HG02763 (cell line): ENCODE data around the gene FBXO15.
A peak's percentile ranks its signal among the peaks of the same experiment; 100 is the strongest.

Experiments used
- ATAC-seq: cut with Tn5 transposase; IDR thresholded peaks from one replicate; pipeline ENCODE4 v1.9.1; 2021; ENCODE audit warnings: mild to moderate bottlenecking, moderate library complexity; ENCODE audit not compliant: unreplicated experiment

The FBXO15 gene

DNA sequence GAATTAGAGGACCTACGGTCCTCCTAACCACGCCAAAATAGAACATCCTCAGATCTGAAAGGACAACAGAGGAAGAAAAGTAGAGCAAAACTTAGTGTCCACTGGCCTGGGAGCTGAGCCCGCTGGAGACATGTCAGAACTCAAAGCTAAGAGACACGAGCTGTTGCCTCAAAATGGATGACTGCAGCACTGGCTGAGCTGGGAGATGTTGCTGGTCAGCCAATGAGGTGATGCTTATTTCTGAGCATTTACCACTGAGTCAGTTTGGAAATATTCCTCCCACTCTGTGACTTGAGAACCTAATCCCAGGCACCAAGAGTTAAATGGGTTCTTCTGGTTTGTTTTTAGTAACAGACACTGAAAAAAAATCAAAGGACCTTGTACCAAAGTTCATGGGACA lies 32.6 kb downstream of the FBXO15 start:
- ATAC-seq, result no peak

- no peak for ATAC-seq
Observed at GRCh38 chr18:74114116-74114515, 33.5 kb downstream of the FBXO15 start.

DNA sequence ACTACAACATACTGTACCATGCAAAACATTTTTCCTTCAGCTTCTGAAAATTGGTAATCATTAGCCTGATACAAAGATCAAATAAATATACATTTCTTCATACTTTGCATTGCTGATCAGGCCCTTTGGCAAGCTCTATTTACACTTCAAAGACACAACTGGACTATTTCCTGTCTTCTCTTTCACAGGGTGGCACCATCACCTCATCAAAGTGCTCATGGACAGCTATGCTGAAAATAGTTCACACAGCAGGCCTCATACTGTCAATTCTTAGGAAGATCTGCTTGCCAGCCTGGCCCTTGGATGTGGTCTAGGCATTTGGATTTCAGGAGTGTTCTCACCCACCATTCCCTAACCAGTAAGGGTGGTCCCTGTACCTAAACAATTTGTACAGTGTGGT lies 33.9 kb downstream of the FBXO15 start:
- ATAC-seq, result no peak

- no peak for ATAC-seq
Observed at GRCh38 chr18:74110976-74111375, 36.7 kb downstream of the FBXO15 start.

DNA sequence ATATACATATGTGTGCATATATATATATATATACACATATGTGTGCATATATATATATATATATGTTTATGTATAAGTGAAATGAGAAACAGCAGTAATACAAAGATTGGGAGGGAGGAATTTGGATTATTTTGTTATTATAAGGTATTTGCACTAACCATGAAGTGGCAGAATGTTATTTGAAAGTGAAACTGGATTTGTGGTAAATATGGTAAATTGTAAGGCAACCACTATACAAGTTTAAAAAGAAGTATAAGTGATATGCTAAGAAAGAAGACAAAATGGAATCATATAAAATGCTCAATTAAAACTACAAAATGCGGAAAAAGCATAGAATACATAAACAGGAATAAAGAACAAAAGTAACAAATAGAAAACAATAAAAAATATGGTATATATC lies 37.5 kb downstream of the FBXO15 start:
- no peak for ATAC-seq

DNA sequence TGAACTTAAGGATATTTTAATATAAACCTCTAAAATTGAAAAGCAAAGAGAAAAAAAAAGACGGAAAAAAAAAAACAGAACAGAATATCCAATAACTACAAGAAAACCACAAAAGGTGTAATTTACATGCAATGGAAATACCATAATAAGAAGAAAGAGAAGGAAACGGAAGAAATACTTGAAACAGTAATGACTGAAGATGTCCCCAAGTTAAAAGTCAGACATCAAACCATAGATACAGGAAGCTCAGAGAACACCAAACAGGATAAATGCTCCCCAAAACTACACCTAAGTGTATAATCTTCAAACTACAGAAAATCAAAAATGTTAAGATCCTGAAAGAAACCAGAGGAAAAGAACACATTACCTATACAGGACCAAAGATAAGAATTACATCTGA lies 39.2 kb downstream of the FBXO15 start:
- no peak for ATAC-seq

DNA sequence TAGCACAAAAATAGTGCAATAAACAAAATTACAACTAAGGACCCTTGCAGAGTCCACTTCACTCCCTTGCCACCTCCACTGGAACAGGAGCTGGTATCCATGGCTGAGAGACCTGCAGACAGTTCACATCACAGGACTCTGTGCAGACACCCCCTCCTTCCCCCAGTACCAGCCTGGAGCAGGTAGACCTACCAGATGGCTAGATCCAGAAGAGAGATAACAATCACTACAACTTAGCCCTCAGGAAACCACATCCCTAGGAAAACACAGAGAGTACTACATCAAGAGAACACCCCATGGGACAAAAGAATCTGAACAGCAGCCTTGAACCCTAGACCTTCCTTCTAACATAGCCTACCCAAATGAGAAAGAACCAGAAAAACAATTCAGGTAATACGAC lies 49.8 kb downstream of the FBXO15 start:
- ATAC-seq, result no peak

GRCh38 chr18:74092922-74093321 lies 54.7 kb downstream of the FBXO15 start:
- no peak for ATAC-seq

DNA sequence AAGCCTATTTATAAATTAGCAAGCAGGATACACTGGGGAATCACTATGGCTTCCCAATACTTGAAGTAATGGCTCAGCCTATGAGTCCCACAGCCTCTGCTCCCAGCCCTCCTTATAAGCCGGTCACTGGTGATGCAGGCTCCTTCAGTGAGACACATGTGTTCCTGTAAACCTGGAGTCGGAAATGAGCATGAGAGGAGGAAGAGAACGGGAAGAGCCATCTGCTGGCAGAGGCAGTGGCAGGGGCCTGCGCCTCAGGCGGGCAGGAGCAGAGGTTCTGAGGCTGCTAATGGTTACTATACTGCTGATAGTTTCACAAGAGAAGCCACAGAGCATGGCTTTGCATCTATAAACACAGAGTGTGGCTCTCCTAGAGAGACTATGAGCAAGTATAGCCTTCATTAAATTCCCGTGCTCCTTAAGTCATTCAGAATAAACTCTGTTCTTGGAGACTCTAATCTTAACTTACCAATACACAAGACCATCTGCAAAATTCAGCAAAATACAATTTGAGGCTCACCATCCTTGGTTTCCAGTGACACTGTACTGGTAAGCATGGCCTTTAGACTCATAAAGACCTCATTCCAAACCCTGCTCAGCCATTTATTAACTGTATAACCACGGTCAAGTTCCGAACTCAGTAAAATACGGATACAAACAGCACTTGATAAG lies 63.3 kb downstream of the FBXO15 start:
- no peak for ATAC-seq

DNA sequence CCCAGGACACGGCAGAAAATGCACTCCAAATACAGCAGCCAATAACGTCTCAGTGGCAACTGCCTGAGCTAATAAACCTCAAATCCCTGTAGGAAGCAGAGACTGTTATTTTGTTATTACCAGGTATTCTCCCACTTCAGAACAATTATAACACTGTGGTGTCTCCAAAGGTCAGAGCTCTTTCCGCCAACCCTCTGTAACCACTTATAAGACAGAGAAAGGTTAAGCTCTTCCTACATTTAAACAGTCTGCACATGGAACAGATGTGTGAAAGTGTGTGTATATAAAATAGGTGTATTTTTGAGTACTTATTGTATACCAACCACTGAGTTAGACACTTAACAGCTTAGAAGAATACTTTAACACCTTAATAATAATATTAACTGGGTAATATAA lies 64.1 kb downstream of the FBXO15 start:
- no peak for ATAC-seq

GRCh38 chr18:74082742-74083556 lies 64.7 kb downstream of the FBXO15 start:
- no peak for ATAC-seq

DNA sequence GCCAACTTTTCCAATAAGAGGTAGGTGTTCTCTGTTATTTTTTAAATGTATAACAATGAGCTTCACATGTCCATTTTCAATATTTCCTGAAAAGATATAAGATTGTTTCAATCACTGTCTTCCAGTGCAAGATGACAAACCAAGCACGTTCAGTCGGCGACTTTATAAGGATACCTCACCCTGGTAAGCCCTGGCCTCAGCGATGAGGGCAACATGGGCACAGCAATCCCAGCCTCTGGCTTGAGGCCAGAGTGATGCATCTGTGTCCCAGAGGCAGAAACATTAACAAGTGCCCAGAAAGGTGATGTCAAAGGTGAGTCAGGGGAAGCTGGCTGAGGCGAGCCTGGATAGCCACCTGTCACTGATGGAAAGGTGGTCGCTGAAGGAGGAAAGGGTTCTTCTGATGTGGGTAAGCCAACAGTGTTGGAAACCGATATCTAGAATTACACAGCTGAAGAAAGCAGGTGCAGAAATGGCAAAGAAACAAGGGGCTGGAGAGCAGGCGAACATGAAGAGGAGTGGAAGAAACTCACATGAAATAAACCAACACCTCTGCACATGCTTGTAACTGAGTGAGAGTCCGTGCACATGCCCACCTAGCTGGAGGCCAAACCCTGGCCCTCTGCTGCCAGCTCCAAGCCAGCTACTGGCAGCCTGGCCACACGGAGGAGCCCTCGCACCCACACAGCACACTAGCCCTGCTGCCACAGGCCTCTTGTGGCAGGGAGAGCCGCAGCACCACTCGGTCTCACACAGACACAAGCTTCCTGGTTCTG lies 65.5 kb downstream of the FBXO15 start:
- ATAC-seq, result peak; percentile 72

DNA sequence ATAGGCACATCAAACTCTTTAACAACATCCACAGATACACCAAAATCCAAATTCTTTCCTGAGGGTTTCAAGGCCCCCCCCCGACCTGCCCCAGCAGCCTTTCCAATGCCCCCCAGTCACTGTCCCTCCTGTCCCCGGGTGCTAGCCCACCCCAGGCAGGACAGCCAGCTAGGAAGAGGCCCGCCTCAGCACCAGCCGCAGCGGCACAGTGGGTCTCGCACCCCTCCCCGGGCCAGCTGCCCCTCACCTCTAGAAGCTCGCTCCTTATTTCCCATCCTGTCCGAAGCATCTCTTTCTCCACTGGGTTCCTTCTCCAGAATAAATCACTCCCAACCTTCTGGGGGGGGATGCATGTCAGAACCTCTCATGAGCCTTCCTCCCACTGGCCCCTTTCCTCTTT lies 69.4 kb downstream of the FBXO15 start:
- no peak for ATAC-seq

DNA sequence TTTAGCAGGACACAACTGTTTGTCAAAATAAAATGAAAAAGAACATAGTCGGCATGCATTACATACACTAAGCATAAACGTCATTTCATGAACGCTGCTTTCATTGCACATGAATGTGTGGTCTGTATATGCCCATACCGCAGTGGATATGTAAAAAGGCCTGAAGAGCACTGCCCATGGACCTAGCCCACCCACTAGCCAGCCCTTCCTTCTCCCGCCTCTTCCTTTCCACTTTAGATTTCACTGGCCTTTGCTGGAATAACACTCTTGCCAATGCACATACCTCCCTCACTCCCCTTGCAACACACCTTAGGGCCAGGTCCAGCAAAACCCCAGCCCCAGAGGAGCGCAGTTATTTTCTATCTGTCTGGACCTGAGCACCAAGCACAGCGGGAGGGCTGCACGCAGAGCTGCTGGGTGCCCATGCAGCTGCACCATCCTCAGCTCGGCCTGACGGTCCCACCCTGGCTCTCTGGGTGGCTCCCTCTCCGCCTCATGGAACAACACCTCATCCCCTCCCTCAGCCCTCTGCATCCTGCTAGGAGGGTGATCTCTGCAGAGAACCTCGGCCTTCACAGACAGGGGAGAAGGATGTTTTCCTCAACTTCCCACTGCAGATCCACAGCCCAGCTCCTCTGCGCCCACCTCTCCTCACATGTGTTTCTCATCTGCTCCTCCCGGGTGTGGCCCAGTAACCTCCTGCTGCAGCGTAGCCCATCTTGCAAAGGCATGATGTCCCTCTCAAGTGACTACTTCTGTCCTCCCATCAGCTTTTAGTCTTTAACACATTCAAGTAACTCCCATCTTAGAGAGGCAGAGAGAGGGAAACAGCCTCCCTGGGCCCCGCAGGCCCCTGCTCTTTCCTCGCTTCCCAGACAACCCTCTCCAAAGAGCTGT lies 72.7 kb downstream of the FBXO15 start:
- ATAC-seq, result no peak

- ATAC-seq, result no peak
Observed at GRCh38 chr18:74073957-74074667, 73.5 kb downstream of the FBXO15 start.

DNA sequence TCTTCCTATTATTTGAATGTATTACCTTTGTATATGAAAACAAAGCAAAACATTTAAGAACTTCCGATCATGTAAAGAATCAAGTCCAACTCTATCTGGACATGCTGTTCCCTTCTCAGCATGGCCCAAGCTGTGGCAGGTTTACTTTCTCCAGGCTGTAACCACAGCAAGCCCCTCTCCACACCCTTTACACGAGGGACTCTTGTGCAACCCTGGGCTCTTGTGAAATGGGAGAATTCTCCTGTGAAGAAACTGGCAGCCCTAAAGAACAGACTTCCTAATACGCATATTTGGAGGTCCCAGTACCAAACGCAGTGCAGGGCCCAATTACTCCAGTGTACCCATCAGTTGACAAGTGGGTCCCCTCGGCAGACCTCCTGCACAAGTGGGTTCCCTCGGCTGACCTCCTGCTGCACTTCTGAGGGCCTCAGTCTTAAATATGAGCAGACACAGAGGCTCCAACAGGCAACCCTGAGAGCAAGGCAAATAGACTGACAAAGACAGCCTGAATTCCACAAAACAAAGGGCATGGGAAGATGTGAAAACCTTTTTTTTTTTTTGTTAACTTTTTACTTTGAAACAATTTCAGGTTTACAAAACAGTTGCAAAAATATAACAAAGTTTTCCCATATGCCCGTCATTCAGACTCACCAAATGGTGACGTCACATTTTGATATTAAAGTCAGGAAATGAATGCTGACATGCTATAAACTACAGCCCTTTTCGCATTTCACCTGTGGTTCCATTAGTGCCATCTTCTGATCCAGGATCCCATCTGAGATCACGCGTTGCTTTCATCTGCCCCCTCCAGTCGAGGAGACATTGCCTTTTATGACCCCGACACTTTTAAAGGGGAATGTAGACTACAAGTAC lies 78.2 kb downstream of the FBXO15 start:
- ATAC-seq, result no peak

DNA sequence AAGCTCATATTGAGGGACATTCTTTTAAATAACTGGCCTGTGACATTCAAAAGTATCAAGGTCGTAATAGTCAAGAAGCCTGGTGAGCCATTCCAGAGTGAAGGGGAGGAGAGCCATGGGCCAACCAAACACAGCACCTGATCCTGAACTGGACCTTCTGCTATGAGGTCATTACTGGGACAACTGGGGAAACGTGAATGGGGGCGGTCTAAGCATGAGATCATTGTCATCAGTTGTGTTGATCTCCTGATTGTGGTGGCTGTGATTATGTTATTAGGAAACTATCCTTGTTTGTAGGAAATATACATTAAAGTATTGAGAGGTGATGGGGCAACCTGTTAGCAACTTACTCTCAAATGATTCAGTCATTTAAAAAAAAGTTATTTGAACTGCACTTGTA lies 79.3 kb downstream of the FBXO15 start:
- no peak for ATAC-seq

DNA sequence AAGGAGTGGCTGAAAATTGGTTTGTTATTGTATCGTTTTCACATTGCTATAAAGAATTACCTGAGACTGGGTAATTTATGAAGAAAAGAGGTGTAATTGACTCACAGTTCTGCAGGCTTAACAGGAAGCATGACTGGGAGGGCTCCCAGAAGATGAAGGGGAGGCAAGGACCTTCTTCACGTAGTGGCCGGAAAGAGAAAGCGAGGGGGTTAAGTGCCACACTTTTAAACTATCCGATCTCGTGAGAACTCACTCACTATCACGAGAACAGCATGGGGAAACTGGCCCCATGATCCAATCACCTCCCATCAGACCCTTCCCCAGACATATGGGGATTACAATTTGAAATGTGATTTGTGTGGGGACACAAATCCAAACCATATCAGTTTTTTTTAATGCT lies 81.6 kb downstream of the FBXO15 start:
- ATAC-seq, result no peak

GRCh38 chr18:74065366-74065765 lies 82.3 kb downstream of the FBXO15 start:
- ATAC-seq, result no peak
